Ascending aorta (tissue), 2 donors: ENCODE measurements around the gene RPL6. TPM values are rescaled to one million over a fixed set of nuclear protein-coding genes. Genes with fewer than 3 reads are reported as not detected.
"Not testable (repeated sequence)": the region's sequence is repeated elsewhere in the genome, so short reads cannot be mapped to it uniquely, and the experiment has no call there.

Experiments used
- DNase-seq, 2 donors: peaks; one replicate each; pipeline ENCODE4 v3.0.0-alpha.2; 2019; ENCODE audit warnings: low spot score in 2 of 2
- H3K27ac ChIP-seq, 2 donors: fragments of 200-600 bp; sonication (generic); one replicate each; pipeline ENCODE4 v1.5.1; 2016 to 2017; ENCODE audit warnings: mild to moderate bottlenecking in 1 of 2
- H3K27me3 ChIP-seq: fragments of 200-600 bp; sonication (generic); one replicate; pipeline ENCODE4 v1.5.1; 2017
- H3K36me3 ChIP-seq, 2 donors: fragments of 200-600 bp; sonication (generic); one replicate each; pipeline ENCODE4 v1.5.1; 2016
- H3K4me1 ChIP-seq, 2 donors: fragments of 200-600 bp; sonication (generic); one replicate each; pipeline ENCODE4 v1.5.1; 2016 to 2017; ENCODE audit warnings: mild to moderate bottlenecking in 1 of 2
- H3K4me3 ChIP-seq, 2 donors: fragments of 200-600 bp; sonication (generic); one replicate each; pipeline ENCODE4 v1.5.1; 2016 to 2017; ENCODE audit warnings: mild to moderate bottlenecking in 1 of 2
- H3K9me3 ChIP-seq, 2 donors: fragments of 200-600 bp; sonication (generic); one replicate each; pipeline ENCODE4 v1.5.1; 2016
- intact Hi-C: fragments of 100-400 bp; cut with DNase I; formaldehyde crosslinking; loops from one replicate; pipeline ENCODE4 v1.15.1; 2023
- total RNA-seq: library from RNA; depleted of rRNA; stranded (reverse); fragments of >200 nt; gene quantifications from one replicate; pipeline ENCODE4 v1.1.0, GENCODE V29; 2016
- TF ChIP-seq, protein P1 (sequence below), 3 experiments: fragments of 200-600 bp in 2 of 3; fragments of 450-650 bp in 1 of 3; sonication (generic) in 2 of 3; IDR thresholded peaks; one replicate each; pipeline ENCODE4 v1.5.1; 2016 to 2019; ENCODE audit warnings: antibody characterized with exemption in 3 of 3, mild to moderate bottlenecking in 1 of 3, moderate library complexity in 1 of 3

RPL6 gene
- total RNA-seq, 1 donor from 2014 or later, result 951 TPM

DNA sequence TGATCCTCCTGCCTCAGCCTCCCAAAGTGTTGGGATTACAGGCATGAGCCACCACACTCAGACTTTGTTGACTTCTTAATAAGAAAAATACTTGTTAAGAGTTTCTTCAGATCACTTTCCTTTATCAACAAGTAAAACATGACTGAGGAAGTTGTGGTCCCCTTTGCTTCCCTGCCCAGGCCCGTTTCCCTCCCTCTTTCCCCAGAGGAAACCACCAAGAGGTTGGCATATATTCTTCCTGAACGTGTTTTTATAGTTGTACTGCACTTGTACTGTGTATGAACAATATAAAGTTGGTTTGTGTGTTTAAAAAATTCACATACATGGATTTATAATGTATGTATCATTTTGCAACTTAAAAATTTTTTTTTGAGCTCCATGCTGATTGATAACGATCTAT lies 37.7 kb upstream of the RPL6 start:
- DNase-seq, result no peak
- Histone ChIP-seq H3K36me3 (peaks cover 34 to 53% of the 10 kb centered on the region in 2 donors), H3K4me3 (no peak overlapping the region), H3K9me3 (no peaks in the 10 kb centered on the region), H3K27me3 (no peaks in the 10 kb centered on the region), H3K4me1 (no peaks in the 10 kb centered on the region), H3K27ac (no peak overlapping the region)
- intact Hi-C loops, result no loop called here
- TF ChIP-seq, protein P1, sequence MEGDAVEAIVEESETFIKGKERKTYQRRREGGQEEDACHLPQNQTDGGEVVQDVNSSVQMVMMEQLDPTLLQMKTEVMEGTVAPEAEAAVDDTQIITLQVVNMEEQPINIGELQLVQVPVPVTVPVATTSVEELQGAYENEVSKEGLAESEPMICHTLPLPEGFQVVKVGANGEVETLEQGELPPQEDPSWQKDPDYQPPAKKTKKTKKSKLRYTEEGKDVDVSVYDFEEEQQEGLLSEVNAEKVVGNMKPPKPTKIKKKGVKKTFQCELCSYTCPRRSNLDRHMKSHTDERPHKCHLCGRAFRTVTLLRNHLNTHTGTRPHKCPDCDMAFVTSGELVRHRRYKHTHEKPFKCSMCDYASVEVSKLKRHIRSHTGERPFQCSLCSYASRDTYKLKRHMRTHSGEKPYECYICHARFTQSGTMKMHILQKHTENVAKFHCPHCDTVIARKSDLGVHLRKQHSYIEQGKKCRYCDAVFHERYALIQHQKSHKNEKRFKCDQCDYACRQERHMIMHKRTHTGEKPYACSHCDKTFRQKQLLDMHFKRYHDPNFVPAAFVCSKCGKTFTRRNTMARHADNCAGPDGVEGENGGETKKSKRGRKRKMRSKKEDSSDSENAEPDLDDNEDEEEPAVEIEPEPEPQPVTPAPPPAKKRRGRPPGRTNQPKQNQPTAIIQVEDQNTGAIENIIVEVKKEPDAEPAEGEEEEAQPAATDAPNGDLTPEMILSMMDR (IDR thresholded peaks at IDR 0.05), result no peak

DNA sequence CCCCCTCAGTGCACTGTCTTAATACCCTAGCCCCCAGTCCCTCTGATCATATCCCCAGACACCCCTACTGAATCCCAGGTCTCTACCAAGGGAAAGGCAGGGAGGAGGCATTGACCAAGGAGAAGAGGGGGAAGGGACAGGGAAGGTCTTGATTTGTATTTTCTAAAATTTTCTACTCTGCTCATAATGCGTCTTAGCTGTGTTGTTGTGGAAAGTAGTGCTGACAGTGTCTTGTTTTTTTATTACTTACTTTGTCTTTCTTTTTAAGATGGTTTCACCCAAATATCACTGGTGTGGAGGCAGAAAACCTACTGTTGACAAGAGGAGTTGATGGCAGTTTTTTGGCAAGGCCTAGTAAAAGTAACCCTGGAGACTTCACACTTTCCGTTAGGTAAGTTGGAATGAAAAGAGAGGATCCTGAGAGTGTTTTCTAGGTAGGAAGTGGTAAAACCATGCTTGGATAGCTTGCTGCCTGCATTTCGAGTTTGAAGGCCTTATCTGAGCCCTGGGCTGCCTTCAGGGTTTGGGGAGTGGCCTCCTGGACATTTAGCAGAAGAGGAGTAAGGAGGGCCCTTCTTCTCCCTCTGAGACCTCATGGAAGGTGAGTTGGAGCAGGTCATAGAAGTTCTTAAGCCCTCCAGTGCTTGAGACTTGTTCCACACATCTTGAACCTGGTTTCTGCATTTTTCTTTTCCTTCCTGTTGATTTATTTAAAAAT lies 36.8 kb upstream of the RPL6 start:
- intact Hi-C loops, result no loop called here
- Histone ChIP-seq H3K27ac (no peak overlapping the region), H3K4me1 (no peaks in the 10 kb centered on the region), H3K36me3 (peaks cover 34 to 45% of the 10 kb centered on the region in 2 donors), H3K9me3 (no peaks in the 10 kb centered on the region), H3K27me3 (no peaks in the 10 kb centered on the region), H3K4me3 (no peak overlapping the region)
- no peak for DNase-seq
- TF ChIP-seq, protein P1 (IDR thresholded peaks at IDR 0.05), result no peak

DNA sequence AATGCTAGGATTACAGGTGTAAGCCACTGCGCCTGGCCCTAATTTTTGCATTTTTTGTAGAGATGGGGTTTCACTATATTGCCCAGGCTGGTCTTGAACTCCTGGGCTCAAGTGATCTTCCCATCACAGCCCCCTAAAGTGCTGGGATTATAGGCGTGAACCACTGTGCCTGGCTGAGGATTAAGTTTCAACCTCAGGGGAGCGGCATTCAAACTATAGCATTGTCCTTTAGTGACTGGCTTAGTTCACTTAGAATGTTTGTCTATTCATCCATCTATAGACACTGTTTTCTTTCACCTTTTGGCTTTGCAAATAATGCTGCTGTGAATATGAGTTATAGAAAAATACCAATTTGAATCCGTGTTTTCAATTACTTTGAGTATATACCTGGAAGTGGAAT lies 34.5 kb upstream of the RPL6 start:
- peaks cover 18 to 24% of the 10 kb centered on the region in 2 donors for H3K36me3 ChIP-seq
- H3K4me3 ChIP-seq, result no peak overlapping the region
- no peaks in the 10 kb centered on the region for H3K4me1 ChIP-seq
- no peak for DNase-seq
- no peaks in the 10 kb centered on the region for H3K27me3 ChIP-seq
- TF ChIP-seq, protein P1 (IDR thresholded peaks at IDR 0.05), result no peak
- intact Hi-C loops, result no loop called here
- no peak overlapping the region for H3K27ac ChIP-seq
- no peaks in the 10 kb centered on the region for H3K9me3 ChIP-seq

DNA sequence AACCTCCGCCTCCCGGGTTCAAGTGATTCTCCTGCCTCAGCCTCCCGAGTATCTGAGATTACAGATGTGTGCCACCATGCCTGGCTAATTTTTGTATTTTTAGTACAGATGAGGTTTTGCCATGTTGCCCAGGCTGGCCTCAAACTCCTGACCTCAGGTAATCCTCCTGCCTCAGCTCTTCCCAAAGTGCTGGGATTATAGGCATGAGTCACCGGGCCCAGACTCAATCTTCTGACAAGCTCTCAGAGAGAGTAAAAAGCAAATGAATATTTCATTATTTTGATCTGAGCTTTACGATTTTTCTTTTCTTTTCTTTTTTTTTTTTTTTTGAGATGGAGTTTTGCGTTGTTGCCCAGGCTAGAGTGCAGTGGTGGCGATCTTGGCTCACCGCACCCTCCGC lies 31.2 kb upstream of the RPL6 start:
- intact Hi-C loops, H3K27ac ChIP-seq, H3K27me3 ChIP-seq, H3K36me3 ChIP-seq, H3K9me3 ChIP-seq, DNase-seq, H3K4me1 ChIP-seq, H3K4me3 ChIP-seq: not testable (repeated sequence)

DNA sequence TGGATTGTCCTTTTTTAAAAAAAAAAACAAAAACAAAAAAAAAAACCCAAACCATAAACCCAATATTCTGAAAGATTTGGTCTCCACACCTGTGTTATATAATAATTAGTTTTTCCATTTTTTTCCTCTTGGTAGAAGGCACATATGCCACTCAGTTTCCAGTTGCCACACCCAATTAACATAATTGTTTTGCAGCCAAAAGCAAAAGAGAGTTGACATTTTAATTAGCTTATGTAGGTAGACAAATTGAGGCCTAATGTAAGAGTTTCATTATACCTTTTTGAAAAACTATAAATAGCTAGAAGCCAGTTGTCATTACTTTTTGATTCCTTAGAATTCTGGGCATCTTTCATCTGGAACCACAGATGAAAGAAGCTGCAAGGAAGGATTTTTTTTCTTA lies 30.4 kb upstream of the RPL6 start:
- H3K9me3 ChIP-seq, result no peaks in the 10 kb centered on the region
- no peak overlapping the region for H3K4me3 ChIP-seq
- H3K27ac ChIP-seq, result no peak overlapping the region
- H3K36me3 ChIP-seq, result no peaks in the 10 kb centered on the region
- TF ChIP-seq, protein P1 (IDR thresholded peaks at IDR 0.05), result no peak
- intact Hi-C loops, result no loop called here
- H3K4me1 ChIP-seq, result peaks cover 0 to 2% of the 10 kb centered on the region in 2 donors
- no peak for DNase-seq
- H3K27me3 ChIP-seq, result no peaks in the 10 kb centered on the region

DNA sequence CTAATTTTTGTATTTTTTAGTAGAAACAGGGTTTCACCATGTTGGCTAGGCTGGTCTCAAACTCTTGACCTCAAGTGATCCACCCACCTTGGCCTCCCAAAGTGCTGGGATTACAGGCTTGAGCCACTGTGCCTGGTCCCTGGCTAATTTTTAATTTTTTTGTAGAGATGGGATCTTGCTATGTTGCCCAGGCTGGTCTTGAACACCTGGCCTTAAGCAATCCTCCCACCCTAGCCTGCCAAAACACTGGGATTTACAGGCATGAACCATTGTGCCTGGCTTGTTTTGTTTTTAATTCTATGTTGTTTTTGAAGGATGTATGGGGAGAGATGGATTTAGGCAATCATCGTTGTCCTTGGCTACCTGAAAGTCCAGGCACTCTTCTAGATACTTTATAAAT lies 29.2 kb upstream of the RPL6 start:
- H3K27ac ChIP-seq, H3K4me1 ChIP-seq, H3K36me3 ChIP-seq, H3K27me3 ChIP-seq, DNase-seq, intact Hi-C loops, H3K9me3 ChIP-seq, H3K4me3 ChIP-seq: not testable (repeated sequence)

DNA sequence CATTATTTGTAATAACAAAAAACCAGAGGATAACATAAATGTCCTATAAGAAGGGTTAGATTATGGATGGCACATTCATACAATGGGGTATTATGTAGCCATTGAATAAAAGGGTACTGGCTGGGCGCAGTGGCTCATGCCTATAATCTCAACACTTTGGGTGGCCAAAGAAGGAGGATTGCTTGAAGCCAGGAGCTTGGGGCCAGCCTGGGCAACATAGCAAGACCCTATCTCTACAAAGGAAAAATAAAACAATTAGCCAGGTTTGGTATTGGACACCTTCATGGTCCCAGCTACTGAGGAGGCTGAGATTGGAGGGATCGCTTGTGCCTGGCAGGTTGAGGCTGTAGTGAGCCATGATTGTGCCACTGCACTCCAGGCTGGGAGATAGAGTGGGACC lies 24.1 kb upstream of the RPL6 start:
- H3K4me3 ChIP-seq, result no peak overlapping the region
- H3K9me3 ChIP-seq, result no peaks in the 10 kb centered on the region
- H3K27ac ChIP-seq, result no peak overlapping the region
- intact Hi-C loops, result no loop called here
- peaks cover 0 to 2% of the 10 kb centered on the region in 2 donors for H3K4me1 ChIP-seq
- no peaks in the 10 kb centered on the region for H3K27me3 ChIP-seq
- TF ChIP-seq, protein P1 (IDR thresholded peaks at IDR 0.05), result no peak
- no peaks in the 10 kb centered on the region for H3K36me3 ChIP-seq
- DNase-seq, result no peak
